Thymus (tissue), 11 donors: ENCODE data around the gene FAR2. TPM values are rescaled to one million over a fixed set of nuclear protein-coding genes. Genes with fewer than 3 reads are reported as not detected.
A peak's percentile ranks its signal among the peaks of the same experiment; 100 is the strongest.
"Not testable (repeated sequence)": the region's sequence is repeated elsewhere in the genome, so short reads cannot be mapped to it uniquely, and the experiment has no call there.

Experiments
- DNase-seq, 9 donors: peaks; one replicate each; pipeline ENCODE4 v3.0.0-alpha.2; 2013; ENCODE audit warnings: low spot score in 9 of 9, low read depth in 6 of 9, missing footprints in 1 of 9
- H3K27ac ChIP-seq, 2 donors: one replicate each; pipeline ENCODE4 v1.5.1; 2013; ENCODE audit warnings: control low read depth in 1 of 2, low read depth in 1 of 2, low read length in 1 of 2, mild to moderate bottlenecking in 1 of 2, moderate library complexity in 1 of 2
- H3K27me3 ChIP-seq, 2 donors: one replicate each; pipeline ENCODE4 v1.5.1; 2013; ENCODE audit warnings: low read length in 1 of 2; ENCODE audit not compliant: control insufficient read depth in 2 of 2, insufficient read depth in 1 of 2
- H3K36me3 ChIP-seq, 2 donors: one replicate each; pipeline ENCODE4 v1.5.1; 2013; ENCODE audit warnings: low read length in 1 of 2, mild to moderate bottlenecking in 1 of 2, moderate library complexity in 1 of 2; ENCODE audit not compliant: control insufficient read depth in 2 of 2, insufficient read depth in 2 of 2
- H3K4me1 ChIP-seq, 2 donors: one replicate each; pipeline ENCODE4 v1.5.1; 2013; ENCODE audit warnings: low read length in 2 of 2; ENCODE audit not compliant: control insufficient read depth in 2 of 2, insufficient read depth in 2 of 2
- H3K4me3 ChIP-seq, 2 donors: one replicate each; pipeline ENCODE4 v1.5.1; 2013; ENCODE audit warnings: low read length in 2 of 2, control low read depth in 1 of 2, mild to moderate bottlenecking in 1 of 2
- H3K9me3 ChIP-seq, 2 donors: one replicate each; pipeline ENCODE4 v1.5.1; 2013; ENCODE audit warnings: low read length in 1 of 2, mild to moderate bottlenecking in 1 of 2; ENCODE audit not compliant: control insufficient read depth in 2 of 2, insufficient read depth in 1 of 2
- WGBS: extraction: QIAGEN DNeasy Blood & Tissue Kit; methylation state at CpG from one replicate; pipeline ENCODE4 v1.1.7; 2013; 5-methylcytosine and 5-hydroxymethylcytosine counted together
- polyA plus RNA-seq: library from polyadenylated mRNA; stranded (reverse); fragments of 200-250 nt; gene quantifications from one replicate; pipeline ENCODE4 v1.2.3, GENCODE V29; 2013
- total RNA-seq: library from RNA; stranded (reverse); fragments of 120-200 nt; gene quantifications from one replicate; pipeline ENCODE4 v1.2.4, GENCODE V29; 2013
- donor health status: healthy.

FAR2 gene
- total and polyA plus RNA-seq, 2 donors: 5.3 to 11.6 TPM

DNA sequence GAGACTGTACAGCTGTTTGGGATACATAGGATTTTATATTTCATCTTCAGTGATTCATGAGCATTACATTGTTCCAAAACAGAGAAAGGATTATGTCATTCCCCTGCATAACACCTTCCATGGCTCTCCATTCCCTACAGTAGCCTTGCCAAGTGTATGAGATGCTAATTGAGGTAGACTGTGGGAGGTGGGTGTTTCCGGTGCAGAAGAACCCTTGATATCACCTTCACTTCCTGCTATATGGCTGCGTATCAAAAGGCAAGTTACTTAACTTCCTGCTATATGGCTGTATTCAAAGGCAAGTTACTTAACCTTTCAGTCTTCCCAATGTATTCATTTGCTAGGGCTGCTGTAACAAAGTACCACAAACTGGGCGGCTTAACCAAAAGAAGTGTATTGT, 11.2 kb downstream of the FAR2 start:
- Histone ChIP-seq H3K36me3 (no peaks in the 10 kb centered on the region), H3K27ac (no peak overlapping the region), H3K27me3 (no peaks in the 10 kb centered on the region), H3K4me1 (peaks cover 0 to 4% of the 10 kb centered on the region in 2 donors), H3K4me3 (no peak overlapping the region), H3K9me3 (no peaks in the 10 kb centered on the region)
- 87% methylated on average over 3 of the region's 3 CpGs for WGBS
- DNase-seq: peak in 1 of 9 donors; percentile 9

DNA sequence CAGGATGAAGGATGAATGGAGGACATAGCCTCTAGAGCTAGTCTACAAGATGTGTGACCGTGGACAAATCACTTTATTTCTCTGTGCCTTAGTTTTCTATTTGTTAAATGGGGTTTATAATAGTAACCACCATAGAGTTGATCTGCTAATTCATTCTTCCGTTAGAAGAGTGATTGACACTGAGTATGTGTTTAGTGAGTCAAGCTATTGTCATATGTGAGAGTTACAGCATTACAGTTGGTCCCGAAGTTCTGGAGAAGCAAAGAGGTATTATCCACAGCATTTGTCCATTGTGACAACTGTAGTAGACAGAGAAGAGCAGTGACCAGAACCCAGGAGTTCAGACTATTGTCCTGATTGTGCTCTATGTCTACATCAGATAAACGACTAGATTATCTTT, 14.1 kb downstream of the FAR2 start:
- Histone ChIP-seq H3K9me3 (no peaks in the 10 kb centered on the region), H3K27me3 (no peaks in the 10 kb centered on the region), H3K4me3 (no peak overlapping the region), H3K36me3 (no peaks in the 10 kb centered on the region), H3K4me1 (peaks cover 0 to 4% of the 10 kb centered on the region in 2 donors), H3K27ac (no peak overlapping the region)
- no peak for DNase-seq
- WGBS: 98% methylated on average over 4 of the region's 4 CpGs

DNA sequence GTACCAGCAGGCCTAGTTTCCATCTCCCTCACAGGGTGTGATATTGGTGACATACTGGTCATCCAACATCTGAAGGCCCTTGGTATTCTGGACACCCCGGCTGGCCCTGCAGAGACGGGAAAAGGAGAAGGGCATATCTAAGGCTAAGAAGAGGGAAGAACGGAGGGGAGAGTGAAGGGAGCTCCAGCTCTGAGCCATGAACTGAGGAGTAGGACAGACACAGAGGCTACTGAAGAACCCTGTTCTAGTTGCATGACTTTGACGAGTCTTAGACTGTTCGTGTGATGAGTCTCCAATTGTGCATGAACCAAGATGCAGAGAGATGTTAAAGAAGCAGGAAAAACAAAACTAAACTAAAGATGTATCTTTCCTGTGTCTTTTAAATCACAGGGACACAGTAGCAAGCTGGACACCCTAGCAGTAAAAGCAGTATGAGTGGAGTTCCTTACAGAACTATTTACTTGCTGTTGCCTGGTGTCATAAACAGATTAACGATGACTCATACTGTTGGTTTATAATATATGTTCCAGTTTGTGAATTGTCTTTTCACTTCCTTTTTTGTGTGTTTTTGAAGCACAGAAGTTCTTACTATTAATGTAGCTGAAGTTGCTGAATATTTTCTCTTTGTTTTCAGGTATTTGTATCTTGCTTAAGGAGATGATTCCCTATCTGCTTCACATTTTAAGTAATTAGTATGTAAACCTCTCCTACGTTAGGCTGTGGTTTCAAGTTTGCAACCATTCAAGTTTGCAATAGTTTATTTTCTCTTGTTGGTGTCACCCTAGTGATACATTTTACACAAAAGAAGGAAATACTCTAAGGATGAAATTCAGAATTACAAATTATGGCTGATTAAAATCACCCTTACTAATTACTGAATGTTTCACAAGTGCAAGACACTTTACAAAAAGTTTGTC, 15.7 kb downstream of the FAR2 start:
- DNase-seq: peak in 1 of 9 donors; percentile 23
- no peak overlapping the region for H3K4me3 ChIP-seq

GRCh38 chr12:29167445-29167844, 18.4 kb downstream of the FAR2 start:
- no peaks in the 10 kb centered on the region for H3K27me3 ChIP-seq
- 96% methylated on average over 4 of the region's 4 CpGs for WGBS
- H3K9me3 ChIP-seq: peaks cover 0 to 7% of the 10 kb centered on the region in 2 donors
- no peak overlapping the region for H3K27ac ChIP-seq
- H3K36me3 ChIP-seq: no peaks in the 10 kb centered on the region
- no peak overlapping the region for H3K4me3 ChIP-seq
- H3K4me1 ChIP-seq: no peaks in the 10 kb centered on the region
- DNase-seq: no peak

More for the DNA sequence above, 15.7 kb downstream of the FAR2 start:
- H3K27me3 ChIP-seq: no peaks in the 10 kb centered on the region
- 69% methylated on average over 7 of the region's 7 CpGs for WGBS
- no peak overlapping the region for H3K27ac ChIP-seq
- no peaks in the 10 kb centered on the region for H3K36me3 ChIP-seq
- peaks cover 0 to 4% of the 10 kb centered on the region in 2 donors for H3K4me1 ChIP-seq
- H3K9me3 ChIP-seq: no peaks in the 10 kb centered on the region

- Histone ChIP-seq H3K36me3 (no peaks in the 10 kb centered on the region), H3K9me3 (peaks cover 0 to 7% of the 10 kb centered on the region in 2 donors), H3K4me3 (no peak overlapping the region), H3K4me1 (no peaks in the 10 kb centered on the region), H3K27ac (no peak overlapping the region), H3K27me3 (no peaks in the 10 kb centered on the region)
- 95% methylated on average over 6 of the region's 6 CpGs for WGBS
- no peak for DNase-seq
Observed at GRCh38 chr12:29167988-29168387, 18.9 kb downstream of the FAR2 start.

DNA sequence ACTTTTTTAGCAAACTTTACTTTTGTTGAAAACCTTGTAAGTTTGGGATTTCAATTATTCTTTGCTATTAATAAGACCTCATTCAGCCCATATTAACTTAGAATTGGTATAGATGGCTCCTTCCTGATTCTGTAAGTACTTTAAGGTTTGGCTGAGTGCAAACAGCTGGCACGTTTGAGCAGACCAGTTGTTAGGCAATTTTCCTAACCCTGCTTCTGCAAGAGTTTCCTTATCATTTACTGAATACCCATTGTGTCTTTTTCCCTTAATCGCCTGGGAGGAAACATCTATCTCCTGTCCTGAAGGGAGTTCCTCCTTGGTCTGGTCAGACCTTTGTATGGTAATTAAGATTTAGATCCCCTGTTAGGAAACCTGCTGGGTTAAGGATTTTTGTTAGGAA, 20.9 kb downstream of the FAR2 start:
- H3K27ac ChIP-seq, H3K36me3 ChIP-seq: not testable (repeated sequence)

DNA sequence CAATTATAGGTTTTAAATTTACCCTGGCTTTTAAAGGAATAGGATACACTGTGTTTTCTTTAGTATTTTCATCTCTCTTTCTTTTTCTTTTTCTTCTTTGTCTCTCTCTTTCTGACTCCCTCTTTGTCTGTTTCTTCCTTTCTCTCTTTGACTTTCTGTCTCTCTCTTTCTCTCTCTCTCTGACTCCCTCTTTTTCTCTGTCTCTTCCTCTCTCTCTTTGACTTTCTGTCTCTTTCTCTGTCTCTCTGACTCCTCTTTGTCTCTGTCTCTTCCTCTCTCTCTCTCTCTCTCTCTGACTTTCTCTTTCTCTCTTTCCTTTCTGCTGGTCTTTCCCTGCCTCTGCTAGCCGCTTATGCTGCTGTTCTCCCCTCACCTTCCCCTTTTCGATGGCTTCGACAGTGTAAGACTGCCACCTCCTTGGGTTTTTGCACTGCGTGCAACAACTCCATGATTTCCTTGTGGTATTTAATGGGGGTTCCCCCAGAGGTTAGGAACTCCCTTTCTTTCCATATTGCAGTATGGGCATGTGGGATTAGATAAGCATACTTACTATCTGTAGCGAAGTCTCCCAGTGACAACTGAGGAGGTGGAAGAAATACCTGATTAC, 21.5 kb downstream of the FAR2 start:
- H3K4me3 ChIP-seq, DNase-seq, H3K27ac ChIP-seq, H3K4me1 ChIP-seq, H3K36me3 ChIP-seq, H3K27me3 ChIP-seq: not testable (repeated sequence)
- 63% methylated on average over 5 of the region's 5 CpGs for WGBS
- peaks cover 0 to 15% of the 10 kb centered on the region in 2 donors for H3K9me3 ChIP-seq

More for the DNA sequence above, 20.9 kb downstream of the FAR2 start:
- 58% methylated on average over 2 of the region's 2 CpGs for WGBS
- not testable (repeated sequence) for H3K4me3 ChIP-seq, H3K4me1 ChIP-seq, DNase-seq, H3K27me3 ChIP-seq
- H3K9me3 ChIP-seq: peaks cover 0 to 13% of the 10 kb centered on the region in 2 donors

GRCh38 chr12:29171421-29172258, 22.6 kb downstream of the FAR2 start:
- Histone ChIP-seq H3K9me3 (peaks cover 0 to 15% of the 10 kb centered on the region in 2 donors), H3K4me1 (no peaks in the 10 kb centered on the region), H3K4me3 (no peak overlapping the region), H3K27ac (no peak overlapping the region), H3K36me3 (no peaks in the 10 kb centered on the region), H3K27me3 (no peaks in the 10 kb centered on the region)
- WGBS: 90% methylated on average over 26 of the region's 26 CpGs
- DNase-seq: no peak
